ENCODE measurements around the gene SEL1L3.

SEL1L3 gene

DNA sequence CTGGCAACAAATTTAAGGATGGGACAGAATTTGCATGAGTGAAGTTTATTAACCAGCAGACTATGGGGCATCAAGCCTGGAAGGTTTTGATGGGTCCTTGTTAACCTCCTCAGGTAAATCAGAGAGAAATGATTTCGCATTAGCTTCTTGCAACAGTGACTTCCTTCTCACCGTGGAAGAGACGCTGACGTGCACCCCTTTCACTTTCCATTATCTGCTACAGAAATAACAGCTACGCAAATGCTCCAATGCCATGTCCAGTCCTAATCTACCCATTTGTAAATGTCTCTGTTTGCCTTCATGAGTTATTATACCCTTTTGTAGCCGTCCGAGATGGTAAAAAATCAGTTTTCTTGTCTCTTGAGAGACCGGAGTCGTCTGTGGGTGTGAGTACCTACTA, 106.9 kb downstream of the SEL1L3 start:
- POLR2A ChIA-PET = no interaction called here
- CTCF ChIA-PET = interaction anchor here (1.0 to 3.7 kb wide), 2 partner anchors 12 to 314 kb away, joined by 5 to 14 read pairs; no protein-coding TSS in a partner anchor
- H3K4me1 ChIP-seq (ENCODE audit: control insufficient read depth, insufficient read depth, low read length) = no peaks in the 10 kb centered on the region
- H3K27ac ChIP-seq (ENCODE audit: extremely low read depth, low read depth, low read length) = no peak overlapping the region
- H3K9me3 ChIP-seq (ENCODE audit: control insufficient read depth, insufficient read depth, low read depth, low read length) = no peaks in the 10 kb centered on the region
- H3K36me3 ChIP-seq (ENCODE audit: control insufficient read depth in 2 of 2, insufficient read depth in 1 of 2, low read length in 2 of 2) = peaks cover 0 to 20% of the 10 kb centered on the region in 2 experiments; a peak in 1 of 3 replicates
- H3K4me3 ChIP-seq (ENCODE audit: low read depth, low read length) = no peak overlapping the region
- TF ChIP-seq ZNF830 (tag by site-specific recombination; IDR thresholded peaks at IDR 0.05; ENCODE audit: low read depth) = no peak
- TF ChIP-seq ZNF585B (tag by site-specific recombination; IDR thresholded peaks at IDR 0.05) = no peak

DNA sequence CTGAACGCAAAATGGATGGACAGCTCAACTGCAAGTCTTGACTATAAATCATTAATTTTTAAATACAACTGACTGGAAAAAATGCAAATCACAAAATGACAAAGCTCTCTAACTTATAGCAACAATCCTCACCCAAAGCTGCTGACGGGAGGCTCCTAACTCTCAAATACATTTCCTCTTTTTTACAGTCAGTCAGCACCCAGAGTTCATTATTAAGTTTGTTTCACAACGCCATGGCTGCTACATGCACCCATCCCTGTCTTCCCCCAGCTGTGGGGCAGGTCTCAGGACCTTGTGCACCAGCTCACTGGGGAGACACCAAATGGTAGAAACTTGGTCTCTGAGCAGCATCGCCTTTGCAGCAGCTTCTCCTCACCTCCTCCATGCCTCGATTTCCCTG, 109.5 kb downstream of the SEL1L3 start:
- Histone ChIP-seq H3K36me3 (ENCODE audit: control insufficient read depth in 2 of 2, insufficient read depth in 1 of 2, low read length in 2 of 2) (peaks cover 0 to 2% of the 10 kb centered on the region in 2 experiments; a peak in 1 of 3 replicates), H3K27ac (ENCODE audit: extremely low read depth, low read depth, low read length) (no peak overlapping the region), H3K4me1 (ENCODE audit: control insufficient read depth, insufficient read depth, low read length) (no peaks in the 10 kb centered on the region), H3K4me3 (ENCODE audit: low read depth, low read length) (no peak overlapping the region), H3K9me3 (ENCODE audit: control insufficient read depth, insufficient read depth, low read depth, low read length) (no peaks in the 10 kb centered on the region)
- POLR2A ChIA-PET = no interaction called here
- CTCF ChIA-PET = interaction anchor here (1.4 to 3.7 kb wide), 2 partner anchors 15 to 313 kb away, joined by 5 to 14 read pairs; no protein-coding TSS in a partner anchor
- no peak for TF ChIP-seq ZNF274 (IDR thresholded peaks at IDR 0.05; ENCODE audit: low read length)
- no peak for TF ChIP-seq ZNF274 (tag by site-specific recombination; IDR thresholded peaks at IDR 0.05; ENCODE audit: borderline replicate concordance)
- no peak for TF ChIP-seq ZNF747 (tag by site-specific recombination; IDR thresholded peaks at IDR 0.05)

DNA sequence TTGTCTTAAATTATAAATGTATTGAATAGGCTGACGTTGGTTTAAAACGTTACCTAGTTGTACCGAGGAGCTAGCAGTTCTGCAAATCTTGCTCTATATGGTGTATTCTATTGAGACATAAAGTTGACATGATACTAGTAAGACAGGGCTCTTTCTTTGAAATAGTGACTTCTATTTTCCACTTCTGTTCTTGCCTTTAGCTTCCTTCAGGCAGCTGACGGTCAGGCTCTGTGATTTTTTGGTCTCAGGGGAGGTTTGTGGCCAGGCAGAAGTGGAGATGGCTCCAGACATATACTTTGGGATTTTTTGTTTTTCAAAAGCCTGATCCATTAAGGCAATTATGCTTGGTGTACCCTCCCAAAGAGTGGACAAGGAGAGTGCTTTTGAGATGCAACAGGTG, 111.9 kb downstream of the SEL1L3 start:
- Histone ChIP-seq H3K4me3 (ENCODE audit: low read depth, low read length) (no peak overlapping the region), H3K27ac (ENCODE audit: extremely low read depth, low read depth, low read length) (no peak overlapping the region), H3K4me1 (ENCODE audit: control insufficient read depth, insufficient read depth, low read length) (no peaks in the 10 kb centered on the region), H3K36me3 (ENCODE audit: control insufficient read depth in 2 of 2, insufficient read depth in 1 of 2, low read length in 2 of 2) (no peaks in the 10 kb centered on the region), H3K9me3 (ENCODE audit: control insufficient read depth, insufficient read depth, low read depth, low read length) (no peaks in the 10 kb centered on the region)
- ChIA-PET CTCF (interaction anchor here (2.3 kb wide), 1 partner anchor 17 kb away, joined by 9 read pairs; no protein-coding TSS in a partner anchor), POLR2A (no interaction called here)
- TF ChIP-seq ZNF423 (tag by site-specific recombination; IDR thresholded peaks at IDR 0.05) = no peak
- no peak for TF ChIP-seq ZNF350 (tag by site-specific recombination; IDR thresholded peaks at IDR 0.05)
- no peak for TF ChIP-seq HOXD13 (CRISPR knock-in tag; IDR thresholded peaks at IDR 0.05; ENCODE audit: borderline replicate concordance)
- TF ChIP-seq, protein P1, sequence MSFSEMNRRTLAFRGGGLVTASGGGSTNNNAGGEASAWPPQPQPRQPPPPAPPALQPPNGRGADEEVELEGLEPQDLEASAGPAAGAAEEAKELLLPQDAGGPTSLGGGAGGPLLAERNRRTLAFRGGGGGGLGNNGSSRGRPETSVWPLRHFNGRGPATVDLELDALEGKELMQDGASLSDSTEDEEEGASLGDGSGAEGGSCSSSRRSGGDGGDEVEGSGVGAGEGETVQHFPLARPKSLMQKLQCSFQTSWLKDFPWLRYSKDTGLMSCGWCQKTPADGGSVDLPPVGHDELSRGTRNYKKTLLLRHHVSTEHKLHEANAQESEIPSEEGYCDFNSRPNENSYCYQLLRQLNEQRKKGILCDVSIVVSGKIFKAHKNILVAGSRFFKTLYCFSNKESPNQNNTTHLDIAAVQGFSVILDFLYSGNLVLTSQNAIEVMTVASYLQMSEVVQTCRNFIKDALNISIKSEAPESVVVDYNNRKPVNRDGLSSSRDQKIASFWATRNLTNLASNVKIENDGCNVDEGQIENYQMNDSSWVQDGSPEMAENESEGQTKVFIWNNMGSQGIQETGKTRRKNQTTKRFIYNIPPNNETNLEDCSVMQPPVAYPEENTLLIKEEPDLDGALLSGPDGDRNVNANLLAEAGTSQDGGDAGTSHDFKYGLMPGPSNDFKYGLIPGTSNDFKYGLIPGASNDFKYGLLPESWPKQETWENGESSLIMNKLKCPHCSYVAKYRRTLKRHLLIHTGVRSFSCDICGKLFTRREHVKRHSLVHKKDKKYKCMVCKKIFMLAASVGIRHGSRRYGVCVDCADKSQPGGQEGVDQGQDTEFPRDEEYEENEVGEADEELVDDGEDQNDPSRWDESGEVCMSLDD (tag by site-specific recombination; IDR thresholded peaks at IDR 0.05) = no peak
- TF ChIP-seq YY2 (tag by site-specific recombination; IDR thresholded peaks at IDR 0.05) = no peak
- no peak for TF ChIP-seq ZNF549 (tag by site-specific recombination; IDR thresholded peaks at IDR 0.05)
- TF ChIP-seq ZNF302 (tag by site-specific recombination; IDR thresholded peaks at IDR 0.05; ENCODE audit: low read depth) = no peak
- TF ChIP-seq, protein P2, sequence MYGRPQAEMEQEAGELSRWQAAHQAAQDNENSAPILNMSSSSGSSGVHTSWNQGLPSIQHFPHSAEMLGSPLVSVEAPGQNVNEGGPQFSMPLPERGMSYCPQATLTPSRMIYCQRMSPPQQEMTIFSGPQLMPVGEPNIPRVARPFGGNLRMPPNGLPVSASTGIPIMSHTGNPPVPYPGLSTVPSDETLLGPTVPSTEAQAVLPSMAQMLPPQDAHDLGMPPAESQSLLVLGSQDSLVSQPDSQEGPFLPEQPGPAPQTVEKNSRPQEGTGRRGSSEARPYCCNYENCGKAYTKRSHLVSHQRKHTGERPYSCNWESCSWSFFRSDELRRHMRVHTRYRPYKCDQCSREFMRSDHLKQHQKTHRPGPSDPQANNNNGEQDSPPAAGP (tag by site-specific recombination; IDR thresholded peaks at IDR 0.05) = no peak
- TF ChIP-seq, protein P3, sequence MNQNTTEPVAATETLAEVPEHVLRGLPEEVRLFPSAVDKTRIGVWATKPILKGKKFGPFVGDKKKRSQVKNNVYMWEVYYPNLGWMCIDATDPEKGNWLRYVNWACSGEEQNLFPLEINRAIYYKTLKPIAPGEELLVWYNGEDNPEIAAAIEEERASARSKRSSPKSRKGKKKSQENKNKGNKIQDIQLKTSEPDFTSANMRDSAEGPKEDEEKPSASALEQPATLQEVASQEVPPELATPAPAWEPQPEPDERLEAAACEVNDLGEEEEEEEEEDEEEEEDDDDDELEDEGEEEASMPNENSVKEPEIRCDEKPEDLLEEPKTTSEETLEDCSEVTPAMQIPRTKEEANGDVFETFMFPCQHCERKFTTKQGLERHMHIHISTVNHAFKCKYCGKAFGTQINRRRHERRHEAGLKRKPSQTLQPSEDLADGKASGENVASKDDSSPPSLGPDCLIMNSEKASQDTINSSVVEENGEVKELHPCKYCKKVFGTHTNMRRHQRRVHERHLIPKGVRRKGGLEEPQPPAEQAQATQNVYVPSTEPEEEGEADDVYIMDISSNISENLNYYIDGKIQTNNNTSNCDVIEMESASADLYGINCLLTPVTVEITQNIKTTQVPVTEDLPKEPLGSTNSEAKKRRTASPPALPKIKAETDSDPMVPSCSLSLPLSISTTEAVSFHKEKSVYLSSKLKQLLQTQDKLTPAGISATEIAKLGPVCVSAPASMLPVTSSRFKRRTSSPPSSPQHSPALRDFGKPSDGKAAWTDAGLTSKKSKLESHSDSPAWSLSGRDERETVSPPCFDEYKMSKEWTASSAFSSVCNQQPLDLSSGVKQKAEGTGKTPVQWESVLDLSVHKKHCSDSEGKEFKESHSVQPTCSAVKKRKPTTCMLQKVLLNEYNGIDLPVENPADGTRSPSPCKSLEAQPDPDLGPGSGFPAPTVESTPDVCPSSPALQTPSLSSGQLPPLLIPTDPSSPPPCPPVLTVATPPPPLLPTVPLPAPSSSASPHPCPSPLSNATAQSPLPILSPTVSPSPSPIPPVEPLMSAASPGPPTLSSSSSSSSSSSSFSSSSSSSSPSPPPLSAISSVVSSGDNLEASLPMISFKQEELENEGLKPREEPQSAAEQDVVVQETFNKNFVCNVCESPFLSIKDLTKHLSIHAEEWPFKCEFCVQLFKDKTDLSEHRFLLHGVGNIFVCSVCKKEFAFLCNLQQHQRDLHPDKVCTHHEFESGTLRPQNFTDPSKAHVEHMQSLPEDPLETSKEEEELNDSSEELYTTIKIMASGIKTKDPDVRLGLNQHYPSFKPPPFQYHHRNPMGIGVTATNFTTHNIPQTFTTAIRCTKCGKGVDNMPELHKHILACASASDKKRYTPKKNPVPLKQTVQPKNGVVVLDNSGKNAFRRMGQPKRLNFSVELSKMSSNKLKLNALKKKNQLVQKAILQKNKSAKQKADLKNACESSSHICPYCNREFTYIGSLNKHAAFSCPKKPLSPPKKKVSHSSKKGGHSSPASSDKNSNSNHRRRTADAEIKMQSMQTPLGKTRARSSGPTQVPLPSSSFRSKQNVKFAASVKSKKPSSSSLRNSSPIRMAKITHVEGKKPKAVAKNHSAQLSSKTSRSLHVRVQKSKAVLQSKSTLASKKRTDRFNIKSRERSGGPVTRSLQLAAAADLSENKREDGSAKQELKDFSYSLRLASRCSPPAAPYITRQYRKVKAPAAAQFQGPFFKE (tag by site-specific recombination; IDR thresholded peaks at IDR 0.05; ENCODE audit: borderline replicate concordance) = no peak
